Left lobe of liver (tissue), 2 donors: ENCODE data around the gene FBXL14. TPM values are rescaled to one million over a fixed set of nuclear protein-coding genes. Genes with fewer than 3 reads are reported as not detected.

Experiments
- ATAC-seq: fragments of 200-7000 bp; cut with Tn5 transposase; one replicate; pipeline ENCODE4 v1.9.1; 2020; ENCODE audit warnings: mild to moderate bottlenecking, moderate library complexity
- DNase-seq: peaks from one replicate; pipeline ENCODE4 v3.0.0-alpha.2; 2020; ENCODE audit warnings: low spot score
- total RNA-seq: library from RNA; stranded (reverse); gene quantifications from one replicate; pipeline ENCODE4 v1.2.1, GENCODE V29; 2021
- donor health status: DM: no; HTN: no; CAD: no; lungs with moderate emphysema.
- donor health status: DM: no; HTN: yes; CAD: no.

FBXL14 gene
- total RNA-seq, 1 donor from 2014 or later = 7.3 TPM

DNA sequence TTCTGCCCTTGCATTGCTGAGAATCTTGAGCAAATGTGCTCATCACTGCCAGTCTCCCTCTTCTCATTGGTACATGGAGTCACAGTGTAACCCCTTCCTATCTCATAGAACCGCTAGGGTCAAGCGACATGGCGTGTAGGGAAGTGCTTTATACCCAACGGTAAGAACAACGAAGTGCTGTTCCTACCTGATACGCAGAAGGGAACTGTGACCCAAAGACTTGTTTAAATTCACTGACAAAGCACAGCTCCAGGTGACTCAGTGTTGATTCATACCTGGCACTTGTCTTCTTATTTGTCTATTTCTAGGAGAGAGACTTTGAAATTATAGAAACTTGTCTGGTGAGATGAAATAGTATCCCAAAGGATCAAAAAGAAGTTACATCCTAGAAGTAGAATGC lies 53.7 kb downstream of the FBXL14 start:
- ATAC-seq (no peak), DNase-seq (no peak)

DNA sequence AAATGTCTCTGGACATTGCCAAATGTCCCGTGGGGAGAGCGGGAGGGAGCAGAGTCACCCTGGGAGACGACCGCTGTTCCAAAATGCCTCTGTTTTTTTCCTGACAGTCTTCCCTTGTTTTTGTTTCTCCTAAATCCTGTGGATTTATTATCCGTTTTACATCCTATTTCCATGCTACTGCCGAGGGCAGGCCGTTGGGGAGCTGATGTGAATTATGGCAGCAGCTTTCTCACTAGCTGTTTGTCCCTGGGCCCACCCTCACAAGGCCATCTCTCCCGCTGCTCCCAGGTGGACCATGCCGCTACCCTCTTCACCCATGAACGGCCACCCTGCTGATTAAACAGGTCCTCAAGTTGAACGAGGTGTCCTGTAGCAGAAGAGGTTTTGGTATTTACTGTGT lies 55.2 kb downstream of the FBXL14 start:
- DNase-seq (no peak), ATAC-seq (no peak)

DNA sequence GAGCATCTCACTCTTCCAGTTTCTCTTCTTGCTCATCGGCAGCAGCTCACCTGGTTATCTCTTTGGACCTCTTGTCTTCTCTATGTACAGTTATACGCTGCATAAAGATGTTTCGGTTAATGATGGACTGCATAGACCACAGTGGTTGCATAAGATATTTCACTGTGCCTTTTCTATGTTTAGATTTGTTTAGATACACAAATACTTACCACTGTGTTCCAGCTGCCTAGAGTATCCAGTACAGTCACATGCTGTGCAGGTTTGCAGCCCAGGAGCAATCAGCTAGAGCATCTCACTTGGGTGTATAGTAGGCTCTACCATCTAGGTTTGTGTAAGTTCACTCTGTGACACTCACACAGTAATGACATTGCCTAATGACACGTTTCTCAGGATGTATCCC lies 57.6 kb downstream of the FBXL14 start:
- no peak for DNase-seq
- ATAC-seq = no peak

DNA sequence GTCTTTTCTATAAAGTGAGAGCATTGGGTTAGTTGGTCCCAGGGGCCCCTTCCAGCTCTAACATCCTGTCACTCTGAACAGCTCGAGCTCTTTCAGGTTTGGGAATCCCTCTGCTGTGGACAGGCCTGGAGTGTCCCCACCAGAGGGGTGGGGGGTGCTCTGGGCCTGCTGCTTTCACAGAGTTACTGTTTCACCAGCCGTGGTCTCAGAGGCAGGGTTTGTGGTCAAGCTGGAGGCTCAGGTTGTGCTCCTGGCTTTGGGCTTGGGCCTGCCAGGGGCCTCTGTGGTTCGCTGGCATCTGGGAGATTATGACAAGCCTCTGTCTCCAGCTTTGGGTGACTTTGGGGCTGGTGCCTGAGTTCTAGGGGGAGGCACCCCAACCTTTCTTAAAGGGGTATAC lies 59.6 kb downstream of the FBXL14 start:
- ATAC-seq (no peak), DNase-seq (no peak)

DNA sequence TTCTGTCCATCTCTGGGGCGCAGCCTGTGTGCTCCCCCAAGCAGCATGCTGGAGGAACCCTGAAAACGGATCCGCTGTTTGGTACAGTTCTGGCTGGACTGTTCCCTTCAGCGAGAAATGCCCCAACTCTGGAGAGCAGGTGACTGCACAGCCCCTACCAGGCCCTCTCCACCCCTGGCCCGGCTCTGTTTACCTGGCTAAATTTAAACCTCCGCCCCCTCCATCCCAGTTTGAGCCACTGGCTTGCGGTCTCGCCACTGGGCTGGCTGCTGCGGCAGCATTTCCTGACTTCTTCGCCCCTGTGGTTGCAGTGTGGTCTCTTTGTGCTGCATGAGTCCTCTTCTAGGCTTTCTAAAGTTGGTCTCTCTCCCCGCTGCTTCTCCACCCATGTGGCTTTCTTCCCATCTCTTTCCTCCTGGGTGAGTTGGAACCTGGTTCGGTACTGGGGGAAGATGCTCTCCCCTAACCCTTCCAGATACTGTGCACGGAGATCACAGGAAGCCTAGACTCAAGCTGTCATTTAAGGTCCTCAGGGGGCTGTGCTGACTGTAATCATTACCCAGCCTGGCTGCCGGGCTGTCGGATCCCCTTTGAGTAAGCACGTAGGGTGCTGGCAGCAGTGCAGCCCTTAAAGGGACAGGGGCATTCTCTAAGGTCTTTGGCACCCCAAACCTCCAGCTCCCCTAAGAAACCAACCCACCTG lies 60.6 kb downstream of the FBXL14 start:
- DNase-seq (no peak), ATAC-seq (no peak)

DNA sequence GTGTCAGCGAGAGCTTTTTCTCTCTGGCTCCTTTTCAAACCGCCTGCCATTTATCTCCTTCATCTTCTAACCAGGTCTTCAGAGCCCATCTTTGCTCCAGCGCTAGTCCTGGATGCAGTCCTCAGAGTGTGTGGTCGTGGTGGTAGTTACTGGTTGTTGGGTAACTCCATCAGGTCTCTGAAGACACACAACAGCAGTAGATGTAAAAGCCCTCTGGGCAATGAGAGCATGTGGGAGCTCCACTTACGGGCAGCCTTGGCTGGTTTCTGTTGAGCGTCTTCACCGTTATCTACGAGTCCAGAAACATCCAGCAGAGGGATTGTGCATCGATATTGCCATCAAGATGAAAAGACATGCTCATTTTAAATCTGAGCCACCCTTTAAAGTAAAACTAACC lies 61.2 kb downstream of the FBXL14 start:
- DNase-seq (no peak), ATAC-seq (no peak)

DNA sequence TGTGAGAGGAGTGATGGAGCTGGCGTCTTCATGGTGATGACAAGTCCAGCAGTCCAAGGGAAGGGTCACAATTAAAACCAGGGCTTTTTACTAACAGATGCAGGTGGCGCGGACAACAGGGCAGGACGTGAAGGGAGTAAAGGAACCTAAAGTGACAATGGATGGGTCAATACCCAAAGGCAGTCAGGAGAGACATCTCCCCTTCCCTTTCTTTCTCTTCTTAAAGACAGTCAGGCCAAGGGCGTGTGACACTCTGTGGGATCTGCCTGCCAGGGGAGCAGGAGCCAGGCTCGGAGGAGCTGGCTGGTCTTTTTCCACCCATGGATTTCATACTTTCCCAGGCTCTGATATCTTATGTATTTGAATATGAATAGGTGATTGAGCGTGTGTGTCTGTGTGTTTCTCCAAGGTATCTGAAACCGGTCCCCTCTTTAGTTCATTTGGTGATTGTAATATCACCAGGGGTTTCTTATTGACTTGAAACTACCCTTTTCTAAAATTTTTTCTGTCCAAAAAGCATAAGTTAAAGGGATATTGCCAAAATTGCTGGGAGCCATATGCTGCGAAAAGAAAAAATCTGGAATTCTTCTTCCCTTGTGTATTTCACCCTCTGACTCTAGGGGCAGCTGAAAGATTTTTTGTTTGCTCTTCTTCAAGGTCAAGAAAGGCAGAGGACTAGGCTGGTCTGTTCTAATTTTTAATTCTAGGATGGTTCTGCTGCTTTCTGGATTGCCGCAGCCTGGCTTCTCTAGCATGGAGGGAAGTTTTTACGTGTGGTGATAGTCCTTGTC lies 61.8 kb downstream of the FBXL14 start:
- ATAC-seq (no peak), DNase-seq (no peak)

DNA sequence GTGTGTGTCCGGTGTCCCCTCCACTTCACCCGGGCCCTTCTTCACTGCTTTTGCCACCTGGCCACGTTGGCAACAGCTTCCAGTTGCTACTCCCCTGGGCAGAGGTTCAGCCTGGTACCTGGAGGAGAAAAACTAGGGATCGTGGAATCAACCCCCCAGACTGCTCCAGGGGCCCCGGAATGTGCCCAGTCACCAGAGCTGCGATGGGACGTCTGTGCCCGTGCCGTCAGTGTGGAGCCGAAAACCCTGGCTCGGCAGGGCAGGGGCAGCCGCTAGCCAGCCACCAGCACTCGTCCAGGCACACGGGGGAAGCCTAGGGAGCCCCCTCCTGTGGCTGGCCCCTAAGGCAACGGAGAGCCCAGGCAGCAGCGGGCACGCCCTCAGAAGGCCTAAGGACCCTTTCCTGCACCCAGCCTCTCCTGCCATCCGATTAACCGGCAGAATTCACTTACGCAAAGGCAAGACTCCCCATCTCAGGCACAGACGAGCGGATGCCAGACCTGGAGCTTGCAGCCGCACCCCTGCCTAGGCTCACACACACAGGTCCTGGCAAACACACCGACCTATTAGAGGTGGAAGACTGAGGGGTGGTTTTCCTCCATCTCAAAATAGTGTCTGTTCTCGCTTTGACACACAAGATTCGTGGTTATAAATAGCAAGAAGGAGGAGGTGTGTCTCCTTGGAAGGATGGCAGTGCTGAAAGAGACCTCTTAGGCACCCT lies 62.6 kb downstream of the FBXL14 start:
- ATAC-seq (no peak), DNase-seq (no peak)

DNA sequence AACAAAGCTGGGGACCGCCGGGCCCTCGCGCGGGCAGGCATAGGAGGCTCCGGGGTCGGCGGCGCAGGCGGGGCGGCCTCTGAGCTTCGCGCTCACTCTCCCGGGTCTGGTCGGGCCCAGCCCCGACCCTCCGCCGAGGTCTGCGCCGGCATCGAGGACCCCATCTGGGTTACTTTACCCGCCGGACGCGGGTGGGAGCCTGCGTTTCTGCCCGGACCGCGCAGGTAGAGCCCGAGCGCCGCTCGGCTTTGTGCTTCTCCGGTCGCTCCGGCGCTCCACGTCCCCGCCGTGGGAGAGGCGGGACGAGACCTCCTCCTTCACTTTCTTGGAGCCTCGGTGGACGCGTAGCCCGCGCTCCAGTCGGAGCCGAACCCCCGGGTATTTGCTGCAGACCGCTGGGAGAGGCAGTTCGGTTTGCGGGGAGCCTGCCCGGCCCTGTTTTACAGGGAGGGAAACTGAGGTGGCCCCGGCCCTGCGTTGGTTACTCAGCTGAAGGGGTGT lies 63.2 kb downstream of the FBXL14 start:
- DNase-seq (no peak), ATAC-seq (peak; percentile 55)

DNA sequence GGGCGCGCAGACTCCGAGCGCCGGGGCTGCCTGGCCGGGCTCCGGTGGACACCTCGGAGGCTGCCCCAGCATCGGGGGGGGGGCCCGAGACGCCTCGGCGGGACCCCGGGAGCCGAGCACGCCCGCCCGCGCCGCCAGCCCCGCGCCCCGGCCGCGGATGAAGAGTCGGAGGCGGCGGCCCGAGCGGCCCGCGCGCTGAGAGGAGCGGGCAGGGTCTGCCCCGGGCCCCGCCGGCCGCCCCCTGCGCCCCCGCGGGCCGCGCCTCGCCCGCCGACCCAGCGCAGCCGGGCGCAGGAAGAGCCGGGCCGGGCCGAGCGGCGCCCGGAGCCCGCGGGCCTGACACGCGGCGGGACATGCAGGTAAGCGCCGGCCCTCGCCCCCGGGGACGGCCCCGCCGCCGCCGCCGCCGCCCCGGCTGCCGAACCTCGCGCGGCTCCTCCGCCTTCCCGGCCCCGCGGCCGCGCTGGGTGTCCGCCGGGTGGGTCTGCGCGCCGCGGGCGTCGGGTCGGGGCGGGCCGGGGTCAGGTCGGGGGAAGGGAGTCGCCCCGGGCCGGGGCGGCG lies 63.7 kb downstream of the FBXL14 start:
- no peak for DNase-seq
- peak; percentile 43 for ATAC-seq

DNA sequence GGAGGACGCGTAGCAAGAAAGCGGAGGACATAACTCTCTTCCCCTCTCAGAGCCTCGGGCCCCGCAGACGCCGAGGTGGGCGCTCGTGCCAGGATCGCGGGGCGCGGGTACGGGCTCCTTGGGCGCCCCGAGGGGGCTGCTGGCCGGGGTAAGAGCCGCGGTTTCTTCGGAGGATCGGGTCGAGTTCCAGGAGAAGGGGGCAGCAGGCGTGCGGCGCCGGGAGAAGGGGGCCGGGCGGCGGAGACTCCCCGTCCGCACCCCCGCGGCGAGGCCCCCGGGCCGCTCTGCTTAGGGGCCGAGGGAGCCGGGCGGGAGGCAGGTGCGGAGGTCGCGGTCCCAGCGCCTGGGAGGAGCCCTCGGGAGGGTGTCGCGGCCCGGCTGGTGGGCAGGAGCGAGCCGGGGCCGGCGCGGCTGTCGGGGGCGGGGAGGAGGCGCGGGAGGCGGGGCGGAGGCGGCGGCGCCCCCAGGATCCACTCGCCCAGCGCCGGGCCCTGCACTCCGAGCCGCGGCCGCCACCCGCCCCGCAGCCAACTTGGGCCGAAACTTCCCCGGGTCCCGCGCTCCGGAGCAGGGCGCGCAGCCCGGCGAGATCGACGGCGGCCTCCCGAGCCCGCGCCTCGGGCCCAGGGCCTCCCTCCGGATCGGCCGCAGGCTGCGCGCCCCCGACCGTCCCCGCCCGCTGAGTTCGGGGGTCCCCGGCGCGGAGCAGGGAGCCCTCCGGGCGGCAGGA lies 64.4 kb downstream of the FBXL14 start:
- DNase-seq = no peak

DNA sequence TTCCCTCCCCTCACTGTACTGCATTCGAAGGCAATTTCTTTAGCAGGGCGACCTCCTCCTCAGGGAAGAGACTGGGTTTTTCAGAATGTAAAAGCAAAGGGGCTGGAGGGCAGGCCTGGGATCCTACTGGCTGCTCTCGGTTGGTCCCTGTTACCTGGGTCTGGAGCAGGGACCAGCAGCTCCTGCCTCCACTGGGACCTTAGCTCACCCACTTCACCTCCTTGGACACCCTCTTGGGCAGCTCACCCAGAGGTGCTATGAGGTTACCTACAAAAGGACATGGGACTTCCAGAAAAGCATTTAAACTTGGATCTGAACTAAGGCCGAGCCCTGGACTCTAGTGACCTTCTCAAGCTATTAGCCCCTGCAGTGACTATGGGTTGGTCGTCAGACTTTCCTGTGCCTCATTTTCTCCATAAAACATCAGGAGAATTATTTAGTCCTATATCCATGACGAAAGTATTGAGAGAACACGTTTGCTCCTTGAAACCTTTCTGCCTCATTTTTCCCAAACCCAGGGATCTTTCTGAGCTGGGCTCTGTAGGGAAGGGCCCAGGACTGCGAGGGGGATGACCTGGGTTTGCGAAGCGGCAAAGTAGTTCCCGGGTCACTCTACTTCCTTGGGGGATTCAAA lies 65.0 kb downstream of the FBXL14 start:
- ATAC-seq (no peak), DNase-seq (no peak)

More for the DNA sequence above, 64.4 kb downstream of the FBXL14 start:
- ATAC-seq = peak; percentile 57

DNA sequence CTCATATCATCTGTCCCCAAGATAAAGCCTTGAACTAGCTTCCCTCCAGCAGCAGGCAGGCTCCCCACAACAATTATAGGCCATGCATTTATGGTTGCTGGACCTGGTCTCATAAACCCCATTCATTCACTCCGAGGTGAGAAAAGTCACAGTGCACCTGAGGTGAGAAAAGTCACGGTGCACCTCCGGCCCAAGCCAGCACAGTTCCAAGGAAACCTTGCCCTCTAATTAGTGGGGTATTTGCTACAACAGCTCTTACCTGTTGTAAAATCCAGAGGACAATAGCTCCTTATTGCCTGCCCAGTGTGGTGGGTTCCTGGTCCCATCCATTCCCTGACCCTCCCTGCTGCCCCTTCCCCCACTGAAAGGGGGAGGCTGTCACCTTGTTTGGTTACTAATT lies 65.6 kb downstream of the FBXL14 start:
- DNase-seq (no peak), ATAC-seq (no peak)

DNA sequence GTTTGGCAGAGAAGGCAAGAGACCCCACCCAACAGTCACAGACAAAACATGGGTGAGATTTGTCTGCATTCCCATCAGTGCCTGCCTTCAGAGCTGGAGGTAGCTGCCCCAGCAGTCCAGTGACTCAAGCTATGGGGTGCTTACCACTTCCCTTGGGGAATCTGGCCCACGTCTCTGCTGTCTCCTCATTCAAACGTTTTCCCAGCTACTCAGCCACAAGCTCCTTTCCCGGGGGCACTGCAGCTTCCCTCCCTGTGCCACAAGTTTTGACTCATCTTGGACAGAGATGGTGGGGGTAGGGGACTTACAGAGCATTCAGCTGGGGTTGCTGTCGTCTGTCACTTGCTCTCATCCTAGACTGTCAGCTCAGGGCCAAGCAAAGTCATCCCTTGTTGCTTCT lies 66.6 kb downstream of the FBXL14 start:
- DNase-seq = no peak

DNA sequence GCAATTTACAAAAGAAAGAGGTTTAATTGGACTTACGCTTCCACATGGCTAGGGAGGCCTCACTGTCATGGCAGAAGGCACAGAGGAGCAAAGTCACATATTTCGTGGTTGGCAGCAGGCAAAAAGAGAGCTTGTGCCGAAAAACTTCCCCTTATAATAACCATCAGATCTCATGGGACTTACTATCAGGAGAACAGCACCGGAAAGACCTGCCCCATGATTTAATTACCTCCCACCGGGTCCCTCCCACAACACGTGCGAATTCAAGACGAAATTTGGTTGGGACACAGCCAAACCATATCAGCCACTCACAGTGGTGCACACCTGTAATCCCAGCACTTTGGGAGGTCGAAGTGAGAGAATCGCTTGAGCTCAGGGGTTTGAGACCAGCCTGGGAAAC lies 68.5 kb downstream of the FBXL14 start:
- no peak for ATAC-seq

More for the DNA sequence above, 66.6 kb downstream of the FBXL14 start:
- no peak for ATAC-seq

DNA sequence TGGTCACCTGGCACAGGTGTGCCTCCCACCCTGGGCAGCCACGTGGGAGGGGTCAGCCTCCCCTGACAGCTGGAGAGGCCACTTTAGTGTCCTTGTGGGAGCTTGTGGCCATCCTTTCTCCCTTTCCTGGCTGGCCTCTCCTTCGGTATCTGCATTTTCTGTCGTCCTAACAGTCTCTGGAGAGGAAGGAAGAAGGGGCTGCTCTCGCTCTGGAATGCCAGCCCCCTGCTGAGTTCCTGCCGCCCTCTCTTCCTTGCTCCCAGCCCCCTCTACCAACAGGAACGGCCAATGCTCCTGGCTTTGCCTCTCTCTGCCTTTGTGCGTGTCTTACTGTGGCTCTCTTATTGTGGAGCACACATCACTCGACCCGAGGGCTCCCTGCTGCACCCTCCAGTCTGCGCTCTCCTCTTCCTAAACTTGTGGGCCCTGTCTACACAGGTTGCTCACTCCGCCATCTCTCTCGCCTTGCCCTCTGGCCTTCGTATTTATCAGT lies 70.8 kb downstream of the FBXL14 start:
- DNase-seq (no peak), ATAC-seq (no peak)

More for the DNA sequence above, 68.5 kb downstream of the FBXL14 start:
- no peak for DNase-seq

DNA sequence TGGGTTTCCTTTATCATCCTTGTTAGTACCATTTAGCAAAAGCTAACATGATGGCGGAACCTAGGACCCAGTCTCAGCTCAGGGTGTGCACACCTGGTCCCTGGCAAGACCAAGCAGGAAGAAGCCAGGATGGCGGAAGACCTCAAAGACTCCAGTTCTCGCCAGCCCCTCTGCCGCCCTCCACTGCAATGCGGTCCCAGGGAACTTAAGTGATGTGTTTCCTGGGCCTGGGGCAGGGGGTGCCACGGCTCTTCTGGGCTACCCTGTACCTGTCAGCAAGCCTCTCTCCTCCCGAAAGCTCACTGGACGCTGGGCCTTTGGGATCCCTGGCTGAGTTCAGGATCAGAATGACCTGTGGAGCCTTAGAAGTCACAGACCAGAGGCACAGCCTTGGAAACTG lies 71.3 kb downstream of the FBXL14 start:
- peak; percentile 26 for DNase-seq
- no peak for ATAC-seq

DNA sequence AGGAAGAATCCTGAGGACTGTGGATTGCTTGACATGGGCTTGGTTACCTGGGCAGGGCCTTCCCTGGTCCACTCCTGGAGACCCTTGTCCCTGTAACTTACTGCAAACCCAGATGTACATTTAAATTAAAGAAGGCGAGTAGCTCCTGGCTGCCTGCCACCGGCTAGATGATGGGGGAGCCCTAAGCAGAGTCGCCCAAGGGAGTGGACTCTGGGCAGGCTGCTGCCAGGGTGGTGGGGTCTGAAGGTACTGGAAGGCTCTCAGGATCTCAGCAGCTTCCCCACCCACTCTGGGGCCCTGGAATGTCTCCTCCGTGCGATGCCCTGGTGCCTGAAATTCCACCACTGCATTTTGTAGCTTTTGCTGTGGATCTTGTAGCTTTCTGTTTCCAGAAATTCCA lies 74.7 kb downstream of the FBXL14 start:
- ATAC-seq = no peak
- no peak for DNase-seq

DNA sequence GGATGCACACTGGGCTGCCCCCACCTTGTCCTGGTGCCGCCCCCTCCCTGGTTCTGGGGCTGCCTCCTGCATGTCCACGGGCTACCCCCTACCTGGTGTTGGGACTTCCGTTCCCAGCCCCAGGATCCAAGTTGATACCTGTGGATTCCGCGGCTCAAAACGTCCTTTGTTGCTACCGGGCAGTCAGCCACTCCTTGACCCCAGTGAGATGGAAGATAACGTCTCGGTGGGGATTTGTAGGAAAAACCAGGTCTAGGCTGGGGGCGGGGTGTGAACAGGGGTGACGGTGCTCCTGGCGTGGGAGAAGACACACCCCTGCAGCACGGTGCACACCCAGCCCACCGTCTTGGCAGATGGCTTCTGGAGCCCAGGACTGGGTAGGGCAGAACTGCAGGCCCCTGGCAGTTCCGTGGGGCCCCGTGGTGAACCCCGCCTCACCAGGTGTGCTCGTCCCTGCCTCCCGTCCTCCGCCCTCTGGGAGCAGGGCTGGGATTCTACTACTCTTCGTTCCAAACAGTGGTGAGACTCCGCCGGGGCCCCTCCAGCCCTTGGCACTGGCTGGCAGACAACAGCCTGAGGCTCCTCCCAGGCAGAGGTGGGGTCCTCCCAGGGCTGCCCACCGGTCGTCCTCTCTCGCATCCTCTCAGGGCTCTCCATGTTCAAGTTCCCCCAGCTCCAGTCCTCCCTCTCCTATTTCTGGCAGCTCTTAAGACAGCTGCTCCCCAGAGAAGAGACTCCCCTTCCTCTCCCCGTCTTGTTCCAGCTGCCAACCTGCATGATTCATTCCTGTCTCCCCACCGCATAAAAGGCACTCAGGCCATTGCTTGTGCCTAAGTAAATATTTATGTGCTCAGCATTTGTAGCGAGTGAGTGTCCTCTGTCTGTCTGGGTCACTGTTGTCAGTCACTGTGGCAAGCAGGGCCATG lies 75.5 kb downstream of the FBXL14 start:
- ATAC-seq = peak; percentile 98
- no peak for DNase-seq
